DLD1 (cell line): ENCODE results near the gene PAIP2B.

Experiments used
- in situ Hi-C: cut with HindIII; loops from 2 replicates; pipeline ENCODE4 v1.10.0; 2017; ENCODE audit warnings: low sequenced_read_pairs

Gene PAIP2B

GRCh38 chr2:71154798-71155197, 72.1 kb downstream of the PAIP2B start:
- in situ Hi-C loops = no loop called here

GRCh38 chr2:71154279-71154678, 72.6 kb downstream of the PAIP2B start:
- in situ Hi-C loops = no loop called here

GRCh38 chr2:71153585-71154224, 73.2 kb downstream of the PAIP2B start:
- in situ Hi-C loops = no loop called here

GRCh38 chr2:71151620-71152019, 75.3 kb downstream of the PAIP2B start:
- in situ Hi-C loops = no loop called here

- in situ Hi-C loops = no loop called here
These were observed 76.7 kb downstream of the PAIP2B start for GRCh38 chr2:71150082-71150816.

GRCh38 chr2:71148506-71149063, 78.3 kb downstream of the PAIP2B start:
- in situ Hi-C loops = loop anchor here (10.0 kb wide), 1 partner anchor 246 kb away; no protein-coding TSS in a partner anchor

GRCh38 chr2:71143782-71144181, 83.1 kb downstream of the PAIP2B start:
- in situ Hi-C loops = loop anchor here (10.0 kb wide), 1 partner anchor 251 kb away; no protein-coding TSS in a partner anchor

GRCh38 chr2:71136174-71136573, 90.7 kb downstream of the PAIP2B start:
- in situ Hi-C loops = no loop called here

GRCh38 chr2:71133603-71134002, 93.3 kb downstream of the PAIP2B start:
- in situ Hi-C loops = no loop called here
